GM13976 (cell line): ENCODE results near the gene MLN.

Experiments
- DNase-seq: peaks from one replicate; pipeline ENCODE4 v3.0.0; 2012; ENCODE audit warnings: low spot score
- CTCF ChIP-seq: IDR thresholded peaks from 2 replicates; pipeline ENCODE4 v1.5.1; 2012; ENCODE audit warnings: borderline replicate concordance, mild to moderate bottlenecking; ENCODE audit not compliant: insufficient read depth; ENCODE audit errors: extremely low read depth, missing control alignments, control extremely low read depth
- in situ Hi-C: fragments of 300-500 bp; cut with MboI; formaldehyde crosslinking; loops from one replicate; pipeline ENCODE4 v1.12.0; 2022; ENCODE audit warnings: low sequenced_read_pairs, mixed read lengths, inconsistent platforms; ENCODE audit not compliant: unreplicated experiment

MLN gene

DNA sequence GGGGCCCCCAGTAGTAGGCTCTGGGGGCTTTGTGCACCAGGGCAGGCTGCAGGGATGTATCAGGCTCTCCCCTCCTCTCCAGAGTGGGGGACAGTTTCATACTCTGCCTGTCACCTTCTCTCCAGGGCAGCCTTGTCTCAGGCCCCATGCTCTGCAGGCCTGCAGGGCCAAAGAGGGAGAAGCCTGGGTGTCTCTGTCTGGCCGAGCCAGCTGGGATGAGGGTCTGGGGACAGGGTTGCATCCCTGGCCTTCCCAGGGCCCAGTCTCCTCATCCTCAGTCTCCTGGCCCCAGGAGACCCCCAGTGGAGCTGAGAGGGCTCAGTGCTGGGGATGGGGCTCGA lies 42.3 kb downstream of the MLN start:
- TF ChIP-seq CTCF = no peak
- DNase-seq = no peak
- in situ Hi-C loops = loop anchor here (10.0 kb wide), 1 partner anchor 383 kb away; the partner anchor contains the start of gene GRM4

DNA sequence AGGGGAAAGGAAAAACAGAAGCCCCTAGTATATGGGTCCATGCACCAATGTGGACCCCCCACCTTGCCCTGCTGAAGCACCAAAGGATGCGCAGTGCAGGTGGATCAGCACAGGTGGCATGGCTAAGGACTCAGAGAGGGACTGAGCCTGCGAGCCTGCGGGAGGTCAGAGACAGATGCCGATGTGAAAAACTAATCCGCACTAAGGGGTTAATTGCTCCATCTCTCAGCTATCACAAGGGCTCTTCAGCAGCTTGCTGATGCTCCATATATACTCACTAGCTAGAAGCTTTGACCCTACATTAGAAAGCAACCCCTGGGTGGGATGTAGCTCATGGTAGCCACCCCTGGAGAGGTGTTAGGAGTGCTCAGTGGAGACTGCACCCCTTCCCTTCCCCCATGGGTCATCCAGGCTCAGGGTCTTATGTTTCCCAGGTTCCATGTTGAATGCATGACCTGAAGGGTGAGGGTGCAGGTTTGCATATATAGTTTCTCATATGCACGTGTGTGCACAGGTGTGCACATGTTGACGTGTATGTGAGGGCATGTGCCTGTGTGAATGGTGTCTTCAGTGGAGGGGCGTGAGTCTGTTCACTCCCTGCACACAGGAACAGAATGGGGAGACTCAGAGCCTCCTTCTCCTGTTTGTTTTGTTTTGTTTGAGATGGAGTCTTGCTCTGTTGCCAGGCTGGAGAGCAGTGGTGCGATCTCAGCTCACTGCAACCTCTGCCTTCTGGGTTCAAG lies 43.7 kb downstream of the MLN start:
- in situ Hi-C loops = loop anchor here (10.0 kb wide), 1 partner anchor 385 kb away; the partner anchor contains the start of gene GRM4
- DNase-seq = no peak
- TF ChIP-seq CTCF = no peak

- no peak for TF ChIP-seq CTCF
- in situ Hi-C loops = no loop called here
- no peak for DNase-seq
Observed at GRCh38 chr6:33758815-33759216, 45.0 kb downstream of the MLN start.

DNA sequence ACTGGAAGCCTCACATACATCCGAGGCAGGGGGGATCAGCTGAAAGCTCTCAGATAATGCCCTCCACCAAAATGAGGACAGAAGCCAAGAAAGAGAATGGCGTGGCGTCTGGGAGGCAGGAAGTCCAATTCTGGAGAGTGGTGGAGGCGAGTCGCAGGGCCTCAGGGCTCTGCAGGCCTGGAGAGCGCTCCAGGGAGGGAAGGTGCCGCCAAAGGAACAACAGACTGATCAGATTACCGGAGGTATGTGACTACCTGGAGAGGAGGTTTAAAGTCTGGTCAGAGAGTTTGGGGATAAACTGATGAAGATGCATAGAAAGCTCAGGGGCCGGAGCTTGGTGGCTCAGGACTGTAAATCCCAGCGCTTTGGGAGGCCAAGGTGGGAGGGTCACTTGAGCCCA lies 45.9 kb downstream of the MLN start:
- no peak for TF ChIP-seq CTCF
- DNase-seq = no peak
- in situ Hi-C loops = no loop called here

DNA sequence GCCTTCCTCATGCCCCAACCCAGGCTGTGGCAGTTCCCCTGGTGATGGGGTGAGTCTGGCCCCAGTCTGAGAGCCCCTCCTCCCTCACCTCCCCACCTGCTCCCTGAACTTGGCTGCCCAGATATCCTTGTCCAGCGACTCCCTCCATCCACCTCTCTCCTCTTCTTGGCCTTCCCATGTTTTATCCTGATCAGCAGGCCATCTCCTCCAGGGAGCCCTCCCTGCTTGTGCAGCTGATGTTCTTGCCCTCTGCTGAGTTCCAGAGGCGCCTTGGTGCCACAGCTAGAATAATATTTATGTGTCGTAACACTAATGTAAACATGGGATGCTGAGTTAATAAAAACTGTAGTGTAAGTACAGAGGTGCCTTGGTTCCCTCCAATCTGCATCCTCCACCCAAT lies 46.7 kb downstream of the MLN start:
- TF ChIP-seq CTCF = no peak
- no peak for DNase-seq
- in situ Hi-C loops = no loop called here

DNA sequence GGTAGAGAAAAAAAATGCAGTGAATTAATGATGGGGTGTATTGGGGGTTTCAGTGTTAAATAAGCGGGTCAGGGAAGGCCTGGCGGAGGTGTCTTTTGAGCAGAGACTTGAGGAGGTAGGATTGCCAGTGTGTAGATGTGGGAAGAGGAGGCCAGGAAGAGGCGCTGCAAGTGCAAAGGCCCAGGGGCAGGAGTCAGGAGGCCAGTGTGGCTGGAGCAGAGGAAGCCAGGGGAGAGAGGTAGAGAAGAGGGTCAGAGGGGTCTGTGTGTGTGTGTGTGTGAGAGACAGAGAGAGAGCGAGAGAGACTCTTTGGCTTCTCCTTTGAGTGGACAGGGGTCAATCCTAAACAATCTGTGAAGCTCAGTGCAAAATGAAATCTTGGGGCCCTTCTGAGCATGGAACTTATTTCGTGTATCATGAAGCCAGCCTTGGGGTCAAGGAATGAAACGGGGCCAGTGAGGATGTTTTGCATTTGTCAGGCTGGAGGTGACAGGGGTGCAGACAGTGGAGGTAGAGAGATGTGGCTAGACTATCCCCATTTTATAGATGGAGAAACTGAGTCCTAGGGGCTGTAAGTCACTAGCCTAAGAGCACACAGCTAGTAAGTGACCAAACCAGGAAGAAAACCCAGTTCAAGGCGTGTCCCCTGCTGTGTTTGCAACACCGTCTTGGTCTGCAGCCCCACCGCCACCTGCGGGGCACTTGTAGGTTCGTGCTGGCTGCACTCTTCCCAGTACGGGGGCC lies 47.4 kb downstream of the MLN start:
- in situ Hi-C loops = no loop called here
- TF ChIP-seq CTCF = no peak
- no peak for DNase-seq
